Transverse colon (tissue), 4 donors: Measurements from ENCODE around the gene RUFY3.

Experiments
- CTCF ChIP-seq, 5 experiments: fragments of 200-600 bp in 3 of 5; fragments of 450-650 bp in 2 of 5; sonication (generic) in 3 of 5; IDR thresholded peaks; 1 replicate in 2 of 5; 2 replicates in 3 of 5; pipeline ENCODE4 v1.5.1; 2016 to 2017; ENCODE audit warnings: antibody characterized with exemption in 5 of 5, inconsistent platforms in 3 of 5, mild to moderate bottlenecking in 2 of 5, moderate library complexity in 1 of 5
- EP300 ChIP-seq: sonication (generic); formaldehyde crosslinking; IDR thresholded peaks from one replicate; pipeline ENCODE4 v1.6.1; 2017; ENCODE audit warnings: antibody characterized with exemption, low read depth
- POLR2AphosphoS5 ChIP-seq, 3 donors: sonication (generic); formaldehyde crosslinking; IDR thresholded peaks; one replicate each; pipeline ENCODE4 v1.6.1; 2016; ENCODE audit warnings: antibody characterized with exemption in 3 of 3

GRCh38 chr4:70831293-70831692 lies 109.5 kb downstream of the RUFY3 start:
- no peak for TF ChIP-seq CTCF (IDR thresholded peaks at IDR 0.05)
- TF ChIP-seq EP300, result no peak
- no peak for TF ChIP-seq POLR2AphosphoS5 (IDR thresholded peaks at IDR 0.05)
